OCI-LY3 (cell line): Measurements from ENCODE around the gene PLP2.

Experiments used
- H2AFZ ChIP-seq: fragments of 200-600, 300-600 bp; shearing (Covaris generic); 2 replicates; pipeline ENCODE4 v1.6.0; 2014; ENCODE audit warnings: antibody characterized with exemption, low read depth, low read length
- H3K27ac ChIP-seq: fragments of 200-600, 300-600 bp; sonication (generic); 2 replicates; pipeline ENCODE4 v1.5.1; 2014; ENCODE audit warnings: mild to moderate bottlenecking, low read length, moderate library complexity, mixed read lengths
- H3K27me3 ChIP-seq: fragments of 200-600, 300-600 bp; sonication (generic); 2 replicates; pipeline ENCODE4 v1.6.1; 2014; ENCODE audit warnings: low read depth, low read length, mixed read lengths
- H3K36me3 ChIP-seq: fragments of 200-600, 300-600 bp; sonication (generic); replicated peaks from 2 replicates; pipeline ENCODE3; 2014; ENCODE audit warnings: low read depth, low read length, mixed read lengths
- H3K4me1 ChIP-seq: fragments of 300-600, 200-600 bp; sonication (generic); 2 replicates; pipeline ENCODE4 v1.6.1; 2014; ENCODE audit warnings: low read length, mixed read lengths
- H3K4me2 ChIP-seq: fragments of 200-600, 300-600 bp; sonication (generic); 2 replicates; pipeline ENCODE4 v1.6.1; 2014; ENCODE audit warnings: low read length, mixed read lengths
- H3K4me3 ChIP-seq: fragments of 300-600, 200-600 bp; sonication (generic); 2 replicates; pipeline ENCODE4 v1.5.1; 2014; ENCODE audit warnings: antibody characterized with exemption, mild to moderate bottlenecking, low read length, moderate library complexity
- H3K79me2 ChIP-seq: fragments of 300-600, 200-600 bp; shearing (Covaris generic); 2 replicates; pipeline ENCODE4 v1.6.1; 2014; ENCODE audit warnings: mild to moderate bottlenecking, low read length, mixed read lengths
- H3K9ac ChIP-seq: fragments of 300-600, 200-600 bp; shearing (Covaris generic); 2 replicates; pipeline ENCODE4 v1.6.0; 2014; ENCODE audit warnings: mild to moderate bottlenecking, low read length, moderate library complexity
- H3K9me3 ChIP-seq: fragments of 200-600, 300-600 bp; shearing (Covaris generic); 2 replicates; pipeline ENCODE4 v1.6.1; 2014; ENCODE audit warnings: low read length, mixed read lengths; ENCODE audit not compliant: insufficient read depth
- H4K20me1 ChIP-seq: fragments of 200-600, 300-600 bp; sonication (generic); 2 replicates; pipeline ENCODE4 v1.6.1; 2016; ENCODE audit warnings: low read length, mixed read lengths; ENCODE audit not compliant: insufficient read depth
- CTCF ChIP-seq: fragments of 200-600, 300-600 bp; sonication (generic); IDR thresholded peaks from 2 replicates; pipeline ENCODE4 v1.5.1; 2014; ENCODE audit warnings: antibody characterized with exemption, low read length, low read depth
- EZH2phosphoT487 ChIP-seq: fragments of 200-600 bp; shearing (Covaris generic); IDR thresholded peaks from 2 replicates; pipeline ENCODE4 v1.6.1; 2018; ENCODE audit warnings: antibody characterized with exemption, mixed run types, low read depth

The PLP2 gene

GRCh38 chrX:49199906-49200771 lies 28.4 kb downstream of the PLP2 start, which contains the start of gene SYP:
Gene SYP, minus strand, starts transcription at chrX:49200193. Its CDS starts 7 bp downstream, at chrX:49200186.
- no peaks in the 10 kb centered on the region for H3K27me3 ChIP-seq
- TF ChIP-seq CTCF (no peak), EZH2phosphoT487 (no peak)
- H3K4me3 ChIP-seq: peak within 1 kb of the TSS; percentile 85
- H2AFZ ChIP-seq: peak within 1 kb of the TSS; percentile 56; the same call in 1 of the 2 replicates
- peak within 1 kb of the TSS; percentile 74 for H3K27ac ChIP-seq
- H3K4me1 ChIP-seq: peaks cover 12% of the 10 kb centered on the region
- H3K36me3 ChIP-seq: no peaks in the 10 kb centered on the region
- no peaks in the 10 kb centered on the region for H3K9me3 ChIP-seq
- no peaks in the 10 kb centered on the region for H4K20me1 ChIP-seq
- peak within 1 kb of the TSS; percentile 92 for H3K4me2 ChIP-seq
- H3K9ac ChIP-seq: peak within 1 kb of the TSS; percentile 89
- H3K79me2 ChIP-seq: no peaks in the 10 kb centered on the region

GRCh38 chrX:49202022-49202421 lies 30.3 kb downstream of the PLP2 start:
- TF ChIP-seq CTCF (no peak), EZH2phosphoT487 (no peak)
- no peak overlapping the region for H3K27ac ChIP-seq
- H3K9ac ChIP-seq: no peak overlapping the region
- no peaks in the 10 kb centered on the region for H4K20me1 ChIP-seq
- H3K36me3 ChIP-seq: no peaks in the 10 kb centered on the region
- H3K27me3 ChIP-seq: no peaks in the 10 kb centered on the region
- H3K9me3 ChIP-seq: no peaks in the 10 kb centered on the region
- no peak overlapping the region for H3K4me3 ChIP-seq
- peaks cover 15% of the 10 kb centered on the region for H3K4me1 ChIP-seq
- no peaks in the 10 kb centered on the region for H3K79me2 ChIP-seq
- no peak overlapping the region for H3K4me2 ChIP-seq
- no peak overlapping the region for H2AFZ ChIP-seq

- no peaks in the 10 kb centered on the region for H4K20me1 ChIP-seq
- H3K9ac ChIP-seq: no peak overlapping the region
- H3K27ac ChIP-seq: no peak overlapping the region
- H2AFZ ChIP-seq: no peak overlapping the region
- H3K9me3 ChIP-seq: no peaks in the 10 kb centered on the region
- peaks cover 19% of the 10 kb centered on the region for H3K4me1 ChIP-seq
- H3K4me2 ChIP-seq: no peak overlapping the region
- no peaks in the 10 kb centered on the region for H3K79me2 ChIP-seq
- no peaks in the 10 kb centered on the region for H3K36me3 ChIP-seq
- H3K4me3 ChIP-seq: no peak overlapping the region
- H3K27me3 ChIP-seq: no peaks in the 10 kb centered on the region
- TF ChIP-seq CTCF (no peak), EZH2phosphoT487 (no peak)
Measured at GRCh38 chrX:49203536-49203935, 31.8 kb downstream of the PLP2 start.

GRCh38 chrX:49204017-49204416 lies 32.3 kb downstream of the PLP2 start:
- Histone ChIP-seq H3K4me3 (no peak overlapping the region), H3K27ac (no peak overlapping the region), H3K36me3 (no peaks in the 10 kb centered on the region), H2AFZ (no peak overlapping the region), H4K20me1 (no peaks in the 10 kb centered on the region), H3K4me2 (no peak overlapping the region), H3K9ac (no peak overlapping the region), H3K27me3 (no peaks in the 10 kb centered on the region), H3K79me2 (no peaks in the 10 kb centered on the region), H3K9me3 (no peaks in the 10 kb centered on the region), H3K4me1 (peaks cover 16% of the 10 kb centered on the region)
- no peak for TF ChIP-seq EZH2phosphoT487
- no peak for TF ChIP-seq CTCF
